Endothelial cell of umbilical vein (primary cell): ENCODE results near the gene APP. TPM values are rescaled to one million over a fixed set of nuclear protein-coding genes. Genes with fewer than 3 reads are reported as not detected.

Experiments
- BruUV-seq: library from RNA; stranded (reverse); fragments of 400-500 nt; replicated peaks from 2 replicates; lab custom pipeline; 2021; lab: Mats Ljungman, UMichigan
- CTCF ChIA-PET: fragments of 300-600, 350-600 bp; sonication (Branson Sonifier 250); formaldehyde crosslinking; loops from one replicate; lab custom pipeline; 2021; ENCODE audit warnings: antibody characterized with exemption, inconsistent platforms; lab: Charles Lee
- POLR2A ChIA-PET: fragments of 300-600, 350-600 bp; sonication (Branson Sonifier 250); formaldehyde crosslinking; loops from one replicate; lab custom pipeline; 2021; ENCODE audit warnings: antibody characterized with exemption, inconsistent platforms; lab: Charles Lee
- DNase-seq: peaks from one replicate; pipeline ENCODE4 v3.0.0-alpha.2; 2011; ENCODE audit warnings: low read depth, low spot score
- FAIRE-seq: peaks from 2 replicates; lab custom pipeline; 2011; peaks lifted over from hg19 to GRCh38; lab: Jason Lieb, UNC
- H2AFZ ChIP-seq: 2 replicates; pipeline ENCODE4 v1.6.0; 2012; ENCODE audit warnings: low read depth, low read length, control low read depth, inconsistent platforms
- H3K27ac ChIP-seq: 2 replicates; pipeline ENCODE4 v1.5.1; 2011; ENCODE audit warnings: low read depth, mild to moderate bottlenecking, control low read depth, low read length, moderate library complexity; ENCODE audit not compliant: insufficient read depth
- H3K27me3 ChIP-seq, 2 experiments: 2 replicates each; pipeline versions ENCODE4 v1.6.0 to v1.6.1; 2011; ENCODE audit warnings: low read length in 2 of 2, mixed read lengths in 1 of 2; ENCODE audit not compliant: control insufficient read depth in 2 of 2, insufficient read depth in 2 of 2
- H3K36me3 ChIP-seq, 2 experiments: 2 replicates in 1 of 2; 3 replicates in 1 of 2; pipeline ENCODE4 v1.5.1; 2011; ENCODE audit warnings: low read length in 2 of 2, mild to moderate bottlenecking in 1 of 2, moderate library complexity in 1 of 2; ENCODE audit not compliant: control insufficient read depth in 2 of 2, insufficient read depth in 2 of 2; ENCODE audit errors: extremely low read depth in 1 of 2
- H3K4me1 ChIP-seq: 3 replicates; pipeline ENCODE4 v1.5.1; 2011; ENCODE audit warnings: mild to moderate bottlenecking, low read length; ENCODE audit not compliant: control insufficient read depth, insufficient read depth; ENCODE audit errors: extremely low read depth
- H3K4me2 ChIP-seq: 2 replicates; pipeline ENCODE4 v1.6.1; 2011; ENCODE audit warnings: low read length, control low read depth, mixed read lengths; ENCODE audit not compliant: insufficient read depth
- H3K4me3 ChIP-seq, 3 experiments: fragments of 200-600 bp in 1 of 3; sonication (generic), shearing (Covaris generic) in 1 of 3; replicated peaks in 1 of 3; 2 replicates each; pipeline ENCODE4 v1.5.1; 2011 to 2016; ENCODE audit warnings: control low read depth in 3 of 3, low read length in 3 of 3, mild to moderate bottlenecking in 2 of 3, inconsistent platforms in 1 of 3, low read depth in 1 of 3, moderate library complexity in 1 of 3; ENCODE audit not compliant: insufficient read depth in 1 of 3
- H3K79me2 ChIP-seq: 2 replicates; pipeline ENCODE4 v1.6.0; 2012; ENCODE audit warnings: low read length, inconsistent platforms; ENCODE audit not compliant: control insufficient read depth, insufficient read depth
- H3K9ac ChIP-seq: replicated peaks from 2 replicates; pipeline ENCODE3; 2011; ENCODE audit warnings: low read length, control low read depth; ENCODE audit not compliant: insufficient read depth; ENCODE audit errors: extremely low read depth
- H3K9me1 ChIP-seq: replicated peaks from 3 replicates; pipeline ENCODE4 v1.6.0; 2011; ENCODE audit warnings: mild to moderate bottlenecking, low read length; ENCODE audit not compliant: control insufficient read depth, insufficient read depth; ENCODE audit errors: extremely low read depth
- H3K9me3 ChIP-seq: replicated peaks from 2 replicates; pipeline ENCODE4 v1.5.1; 2012; ENCODE audit warnings: low read length, inconsistent platforms; ENCODE audit not compliant: control insufficient read depth, insufficient read depth
- H4K20me1 ChIP-seq: replicated peaks from 2 replicates; pipeline ENCODE3; 2011; ENCODE audit warnings: mild to moderate bottlenecking, low read length; ENCODE audit not compliant: control insufficient read depth, insufficient read depth; ENCODE audit errors: extremely low read depth
- CTCF ChIP-seq, 2 donors: IDR thresholded peaks; 1 replicate in 1 of 2; 2 replicates in 1 of 2; pipeline ENCODE4 v1.5.1; 2011; ENCODE audit warnings: low read length in 2 of 2, mild to moderate bottlenecking in 2 of 2, moderate library complexity in 2 of 2, control low read depth in 1 of 2, inconsistent platforms in 1 of 2, low read depth in 1 of 2; ENCODE audit not compliant: insufficient read depth in 1 of 2; ENCODE audit errors: extremely low read depth in 1 of 2
- EZH2 ChIP-seq: IDR thresholded peaks from 2 replicates; pipeline ENCODE4 v1.6.1; 2012; ENCODE audit warnings: borderline replicate concordance, low read depth, mild to moderate bottlenecking, moderate library complexity, low read length, inconsistent platforms; ENCODE audit not compliant: severe bottlenecking
- FOS ChIP-seq: IDR thresholded peaks from 2 replicates; pipeline ENCODE4 v1.6.1; 2011; ENCODE audit warnings: mild to moderate bottlenecking, low read length, moderate library complexity, borderline replicate concordance; ENCODE audit not compliant: insufficient read depth
- GATA2 ChIP-seq: IDR thresholded peaks from 2 replicates; pipeline ENCODE4 v1.7.0; 2011; ENCODE audit warnings: low read depth, mild to moderate bottlenecking, moderate library complexity, mixed read lengths, low read length; ENCODE audit not compliant: insufficient read length, insufficient read depth
- JUN ChIP-seq: IDR thresholded peaks from 2 replicates; pipeline ENCODE4 v1.6.1; 2011; ENCODE audit warnings: borderline replicate concordance, low read depth; ENCODE audit not compliant: insufficient read length, insufficient read depth
- MAX ChIP-seq: IDR thresholded peaks from 2 replicates; pipeline ENCODE4 v1.6.1; 2011; ENCODE audit not compliant: insufficient read depth, insufficient read length
- MYC ChIP-seq: IDR thresholded peaks from one replicate; pipeline ENCODE4 v1.6.1; 2011; ENCODE audit warnings: mild to moderate bottlenecking, low read depth, low read length
- POLR2A ChIP-seq: IDR thresholded peaks from 2 replicates; pipeline ENCODE4 v1.6.1; 2012; ENCODE audit warnings: low read depth, mild to moderate bottlenecking, control low read depth, low read length
- POLR2AphosphoS5 ChIP-seq: IDR thresholded peaks from 2 replicates; pipeline ENCODE4 v1.6.1; 2012; ENCODE audit warnings: low read depth, mild to moderate bottlenecking, control low read depth, low read length, moderate library complexity; ENCODE audit not compliant: insufficient read depth
- dilution Hi-C: fragments of 300-500 bp; cut with MboI; formaldehyde crosslinking; loops from one replicate; pipeline ENCODE4 v1.15.0; 2019; ENCODE audit warnings: low sequenced_read_pairs; ENCODE audit not compliant: extremely low pct_ligation_motif_present
- intact Hi-C: fragments of 100-400 bp; cut with micrococcal nuclease; formaldehyde crosslinking; loops from one replicate; pipeline ENCODE4 v1.10.0; 2022
- polyA plus RNA-seq, 4 experiments: library from polyadenylated mRNA; depleted of rRNA in 3 of 4; stranded (reverse) in 3 of 4; unstranded in 1 of 4; fragments of >200 nt; gene quantifications; 2 replicates each; pipeline versions ENCODE4 v1.2.1 to v1.2.3, GENCODE V29; 2011 to 2012; ENCODE audit warnings: missing spikeins in 1 of 4
- total RNA-seq: library from RNA; stranded (reverse); gene quantifications from 2 replicates; pipeline ENCODE4 v1.2.3, GENCODE V29; 2021

APP gene
- total and polyA plus RNA-seq, 2 donors (not counting 3 experiments of a cell fraction or from before 2014, with no cell fraction given) = 914 to 928 TPM

GRCh38 chr21:25850126-25850842 is 320.3 kb downstream of the APP start:
- H2AFZ ChIP-seq = no peak overlapping the region
- POLR2A ChIA-PET = no interaction called here
- H3K9me3 ChIP-seq = no peaks in the 10 kb centered on the region
- H3K79me2 ChIP-seq = no peaks in the 10 kb centered on the region
- TF ChIP-seq GATA2 = no peak
- TF ChIP-seq JUN = no peak
- no peak for TF ChIP-seq EZH2
- no peak for TF ChIP-seq MAX
- no peak for TF ChIP-seq MYC
- TF ChIP-seq POLR2AphosphoS5 = no peak
- TF ChIP-seq CTCF (IDR thresholded peaks at IDR 0.05; ENCODE audit: extremely low read depth in 1 of 2, insufficient read depth in 1 of 2, low read depth in 1 of 2, low read length in 2 of 2) = no peak
- TF ChIP-seq POLR2A = no peak
- TF ChIP-seq FOS = no peak
- DNase-seq = no peak
- intact Hi-C loops (no loop called here), dilution Hi-C loops (no loop called here)
- no peak overlapping the region for H3K27ac ChIP-seq
- no peak overlapping the region for H3K4me3 ChIP-seq
- no peak for FAIRE-seq
- CTCF ChIA-PET = interaction anchor here (0.9 kb wide), 1 partner anchor 93 kb away, joined by 3 read pairs; no protein-coding TSS in a partner anchor
- H3K27me3 ChIP-seq = no peaks in the 10 kb centered on the region
- H3K4me2 ChIP-seq = no peak overlapping the region
- no peaks in the 10 kb centered on the region for H4K20me1 ChIP-seq
- H3K9me1 ChIP-seq = no peaks in the 10 kb centered on the region
- no peak overlapping the region for H3K9ac ChIP-seq
- no peaks in the 10 kb centered on the region for H3K36me3 ChIP-seq
- H3K4me1 ChIP-seq = no peaks in the 10 kb centered on the region
- BruUV-seq = no TSS peak
